Measurements from ENCODE around the gene DPYSL5.

Gene DPYSL5

DNA sequence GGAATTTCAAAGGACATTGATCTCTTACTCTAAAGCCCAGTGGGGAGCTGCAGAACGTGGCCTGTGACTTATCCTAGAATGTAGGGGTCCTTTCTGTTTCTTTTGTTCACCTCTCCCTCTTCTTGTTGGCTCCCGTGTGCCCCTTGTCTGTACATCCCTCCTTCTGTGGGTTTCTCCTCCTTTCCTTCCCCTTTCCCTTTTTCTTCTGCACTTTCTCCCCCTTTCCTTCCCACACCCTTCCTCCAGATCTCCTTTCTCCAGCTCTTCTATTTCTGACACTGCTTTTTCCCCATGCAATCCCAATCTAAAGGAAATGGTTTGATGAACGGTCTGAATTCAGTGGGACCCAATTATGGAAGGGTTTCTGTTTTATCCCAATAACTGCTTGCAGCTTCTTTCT is 87.1 kb downstream of the DPYSL5 start:
- no peak for DNase-seq

DNA sequence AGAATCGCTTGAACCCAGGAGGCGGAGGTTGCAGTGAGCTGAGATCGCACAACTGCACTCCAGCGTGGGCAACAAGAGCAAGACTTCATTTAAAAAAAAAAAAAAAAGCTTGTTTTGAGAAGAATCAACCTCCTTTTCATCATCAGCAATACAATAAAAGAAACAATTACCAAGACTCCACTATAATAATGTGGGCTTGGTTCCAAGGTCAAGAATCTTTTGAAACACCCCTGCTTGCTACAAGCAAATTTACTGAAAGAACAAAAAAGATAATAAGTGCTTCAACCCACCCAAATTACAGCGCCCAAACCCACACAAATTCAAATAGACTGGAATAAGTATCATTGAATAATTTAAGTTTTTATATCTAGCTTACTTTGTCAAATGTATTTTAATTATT is 88.9 kb downstream of the DPYSL5 start:
- DNase-seq: no peak

DNA sequence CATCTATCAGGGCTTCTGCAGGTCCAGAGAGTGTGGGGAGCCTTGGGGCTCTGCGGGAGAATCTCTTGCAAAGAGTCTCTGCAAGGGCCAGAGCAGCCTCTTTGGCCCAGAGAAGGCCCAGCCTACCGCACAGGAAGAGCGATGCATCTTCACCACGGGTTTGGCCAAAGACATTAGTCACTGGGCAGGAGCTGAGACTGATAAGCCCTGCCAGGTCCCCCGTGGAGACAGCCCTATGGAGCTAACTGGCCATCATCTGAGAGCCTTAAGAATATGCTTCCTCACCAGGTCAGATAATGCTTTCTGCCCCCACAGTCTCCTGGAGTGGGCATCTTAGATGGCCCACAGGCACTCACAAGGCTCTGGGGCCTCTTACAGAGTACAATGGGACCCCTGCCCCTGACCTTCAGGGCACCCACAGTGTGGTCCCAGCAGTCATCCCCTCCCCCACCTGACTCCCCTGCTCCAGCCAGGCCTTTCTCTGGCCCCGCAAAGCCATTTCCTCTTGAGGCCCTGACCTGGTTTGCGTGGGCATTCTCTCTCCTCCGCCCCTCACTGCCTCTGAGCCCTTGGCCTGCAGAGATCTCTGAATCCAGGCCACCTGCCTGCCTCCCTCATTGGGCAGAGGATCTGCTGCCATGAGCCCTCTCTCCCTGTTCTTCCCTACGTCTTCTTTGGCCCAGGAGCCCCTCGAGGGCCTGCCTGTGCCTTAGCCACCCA is 90.6 kb downstream of the DPYSL5 start:
- DNase-seq: no peak

DNA sequence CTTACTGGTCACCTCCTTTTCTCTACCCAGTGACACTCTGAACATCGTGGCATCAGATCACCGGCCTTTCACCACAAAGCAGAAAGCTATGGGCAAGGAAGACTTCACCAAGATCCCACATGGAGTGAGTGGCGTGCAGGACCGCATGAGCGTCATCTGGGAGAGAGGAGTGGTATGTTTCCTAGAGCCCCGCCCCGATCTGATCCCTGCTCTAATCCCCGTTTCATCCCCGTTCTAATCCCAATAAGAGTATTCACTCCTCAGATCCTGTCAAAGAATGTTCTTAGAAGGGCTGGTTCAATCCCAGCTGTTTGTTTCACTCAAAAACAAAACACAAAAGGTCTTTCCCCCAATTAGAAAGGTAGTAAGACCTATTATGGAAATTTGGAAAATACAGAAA is 92.1 kb downstream of the DPYSL5 start:
- DNase-seq: no peak

DNA sequence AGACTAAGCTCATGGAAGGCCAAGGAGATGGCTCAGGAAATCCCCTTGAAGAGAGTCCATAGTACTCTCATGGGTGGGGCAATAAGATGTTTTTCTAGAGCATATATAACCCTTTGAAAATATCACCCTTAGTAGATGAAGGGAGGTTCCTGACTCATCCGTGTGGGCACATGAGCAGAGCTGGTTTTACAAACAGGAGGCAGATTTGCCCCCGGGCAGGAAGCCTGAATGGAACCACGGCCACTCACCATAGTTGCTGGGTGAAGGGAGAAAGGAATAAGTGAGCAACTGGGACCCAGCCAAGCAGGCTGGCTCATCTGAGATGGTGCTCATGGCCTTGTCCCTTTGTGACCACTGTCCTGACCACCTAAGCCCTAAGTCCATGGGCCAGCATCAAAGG is 93.6 kb downstream of the DPYSL5 start:
- DNase-seq: no peak

DNA sequence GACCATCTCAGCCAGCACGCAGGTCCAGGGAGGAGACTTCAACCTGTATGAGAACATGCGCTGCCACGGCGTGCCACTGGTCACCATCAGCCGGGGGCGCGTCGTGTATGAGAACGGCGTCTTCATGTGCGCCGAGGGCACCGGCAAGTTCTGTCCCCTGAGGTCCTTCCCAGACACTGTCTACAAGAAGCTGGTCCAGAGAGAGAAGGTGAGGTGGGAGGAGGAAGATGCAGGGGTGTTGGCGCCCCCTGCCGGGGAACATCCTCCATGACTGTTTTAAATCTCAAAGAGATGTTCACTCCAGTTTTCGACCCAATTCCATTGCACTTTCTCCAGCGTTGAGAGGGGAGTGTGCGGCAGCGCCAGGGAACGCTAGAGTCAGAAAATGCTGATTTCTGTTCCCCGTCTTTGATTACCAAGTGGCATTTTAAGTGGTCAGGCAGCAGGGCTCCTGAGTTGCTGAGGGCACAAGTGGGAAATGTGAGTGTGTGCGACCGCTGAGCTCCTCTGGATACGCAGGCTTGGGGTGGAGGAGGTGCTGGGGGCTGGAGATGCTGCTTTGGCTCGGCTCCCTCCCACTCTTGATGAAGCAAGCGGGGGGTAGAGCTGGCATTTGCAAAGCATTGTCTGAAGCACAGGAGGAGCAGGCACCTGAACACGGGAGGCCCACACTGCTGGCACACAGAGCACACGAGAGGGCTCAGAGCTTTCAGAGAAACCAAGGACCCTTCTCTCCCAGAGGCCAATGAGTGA is 94.8 kb downstream of the DPYSL5 start:
- DNase-seq: peak; percentile 14

DNA sequence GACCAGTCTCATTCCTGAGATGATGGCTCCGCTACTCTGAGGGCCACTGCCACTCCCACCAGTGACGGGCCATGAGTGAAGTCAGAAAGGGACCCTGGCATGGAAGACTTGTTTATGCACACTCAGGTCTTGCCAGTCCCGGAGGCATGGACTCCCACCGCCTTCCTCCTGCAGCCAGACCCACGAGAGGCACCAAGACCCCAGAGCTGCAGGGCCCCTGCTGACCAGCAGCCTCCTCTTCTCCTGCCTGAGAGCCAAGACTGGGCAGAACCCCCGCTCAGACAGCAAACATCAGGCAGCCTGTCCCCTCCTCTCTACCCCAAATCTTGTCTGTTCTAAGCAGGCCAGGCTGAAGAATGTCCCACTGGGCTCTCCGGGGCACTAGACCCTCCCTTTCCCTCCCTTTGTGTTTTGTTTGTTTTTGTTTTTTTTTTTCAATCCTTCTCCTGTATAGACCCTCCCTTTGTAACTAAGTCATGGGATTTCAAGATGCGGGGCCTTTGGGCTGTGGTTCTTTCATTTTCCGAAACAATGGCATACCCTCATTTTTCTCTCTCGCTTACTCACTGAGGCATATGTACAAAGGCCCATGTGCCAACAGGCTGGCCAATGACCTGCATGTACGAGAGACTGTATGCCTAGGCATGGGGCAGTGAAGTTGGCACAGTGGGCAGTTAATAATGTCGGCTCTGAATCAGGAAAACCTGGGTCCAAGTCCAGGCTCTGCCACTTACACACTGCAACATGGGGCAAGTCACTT is 98.2 kb downstream of the DPYSL5 start:
- DNase-seq: no peak

DNA sequence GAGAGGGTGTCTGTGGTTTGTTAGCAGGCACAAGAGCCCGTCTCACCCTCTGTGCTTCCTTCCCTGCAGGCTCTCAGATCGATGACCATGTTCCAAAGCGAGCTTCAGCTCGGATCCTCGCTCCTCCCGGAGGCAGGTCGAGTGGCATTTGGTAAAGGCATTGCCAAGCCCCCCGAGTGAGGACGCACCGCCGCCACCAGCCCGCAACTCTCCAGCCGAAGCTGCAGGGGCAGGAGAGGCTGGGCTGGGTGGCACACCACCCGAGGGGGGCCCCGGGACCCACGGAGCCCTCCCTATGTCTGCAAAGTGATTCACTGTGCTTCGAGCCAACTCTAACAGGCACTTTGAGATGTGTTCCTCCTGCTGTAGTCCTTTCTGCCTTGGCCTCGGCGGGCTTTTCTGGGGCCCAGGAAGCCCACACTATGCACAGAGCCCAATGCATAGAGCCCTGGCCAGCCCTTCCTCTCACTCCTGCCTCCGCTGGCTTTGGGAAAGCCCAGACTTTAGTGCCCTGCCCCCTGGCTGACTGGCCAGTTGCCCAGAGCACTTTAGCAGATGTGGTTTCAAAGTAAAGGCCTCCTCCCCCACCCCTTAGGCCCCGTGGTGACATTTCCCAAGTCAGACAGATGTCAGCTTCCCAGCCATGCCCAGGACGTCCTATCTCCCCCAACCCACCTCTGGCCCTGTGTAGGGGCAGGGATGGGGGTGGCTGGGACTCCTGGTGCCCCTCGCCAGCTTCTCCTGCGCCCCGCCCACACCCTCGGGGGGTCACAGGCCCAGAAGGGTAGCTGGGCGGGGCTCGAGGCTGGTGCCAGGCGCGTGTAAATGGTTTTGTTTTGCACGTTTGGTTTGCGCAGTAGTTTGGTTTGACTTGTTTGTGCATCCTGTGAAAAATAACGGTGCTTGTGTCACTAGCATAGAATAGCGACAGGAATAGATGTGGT is 99.2 kb downstream of the DPYSL5 start:
- DNase-seq: no peak

DNA sequence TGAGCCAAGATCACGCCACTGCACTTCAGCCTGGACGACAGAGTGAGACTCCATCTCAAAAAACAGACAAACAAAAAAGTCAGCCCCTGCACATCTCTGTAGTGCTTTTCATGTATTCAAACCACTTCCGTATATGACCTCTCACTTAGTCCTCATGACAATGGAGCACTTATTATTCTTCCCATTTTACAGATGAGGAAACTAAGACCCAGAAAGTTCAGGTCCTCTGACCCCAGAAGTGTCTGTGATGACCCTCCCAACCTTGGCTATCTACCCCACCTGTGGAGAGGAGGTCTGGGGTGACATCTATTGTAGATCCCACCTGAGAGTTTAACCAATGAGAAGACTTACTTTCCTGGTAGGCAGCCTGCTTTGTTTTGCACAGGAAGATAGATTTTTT is 100.9 kb downstream of the DPYSL5 start:
- DNase-seq: no peak

DNA sequence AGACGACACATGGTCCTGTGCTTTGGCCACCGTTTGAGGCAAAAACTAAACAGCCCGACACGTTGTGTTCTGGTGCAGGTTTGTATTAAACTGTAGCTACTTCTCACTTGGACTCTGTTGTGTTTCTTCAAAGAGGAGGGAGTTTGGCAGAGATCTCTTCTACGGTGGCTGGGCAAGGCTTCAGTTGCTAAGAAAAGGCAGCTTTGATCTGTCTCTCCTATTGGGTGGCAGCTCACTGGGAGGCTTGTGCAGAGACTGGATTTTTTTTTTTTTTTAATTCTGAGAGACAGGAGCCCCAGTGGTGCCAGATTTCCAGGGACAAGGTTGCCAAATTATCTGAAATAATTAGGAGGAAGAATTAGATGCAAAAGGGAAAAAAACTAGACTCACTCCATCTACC is 102.3 kb downstream of the DPYSL5 start:
- DNase-seq: no peak

DNA sequence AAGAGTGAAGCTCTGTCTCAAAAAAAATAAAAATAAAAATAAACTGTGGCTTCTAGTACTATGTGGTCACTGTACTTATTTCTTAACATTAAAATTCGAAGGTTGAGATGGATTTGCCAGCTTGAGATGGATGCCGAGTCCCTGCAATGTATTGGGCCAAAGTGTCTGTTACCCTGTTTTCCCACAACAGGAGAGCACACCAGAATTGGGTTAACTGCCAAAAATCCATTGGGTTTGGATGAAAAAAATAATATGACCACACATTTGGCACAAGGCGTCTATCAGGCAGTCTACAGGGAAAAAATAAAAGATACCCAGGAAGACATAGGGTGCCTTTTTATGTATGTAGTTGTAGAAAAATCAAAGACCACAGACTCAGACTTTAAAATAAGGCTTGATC is 103.3 kb downstream of the DPYSL5 start:
- DNase-seq: no peak

DNA sequence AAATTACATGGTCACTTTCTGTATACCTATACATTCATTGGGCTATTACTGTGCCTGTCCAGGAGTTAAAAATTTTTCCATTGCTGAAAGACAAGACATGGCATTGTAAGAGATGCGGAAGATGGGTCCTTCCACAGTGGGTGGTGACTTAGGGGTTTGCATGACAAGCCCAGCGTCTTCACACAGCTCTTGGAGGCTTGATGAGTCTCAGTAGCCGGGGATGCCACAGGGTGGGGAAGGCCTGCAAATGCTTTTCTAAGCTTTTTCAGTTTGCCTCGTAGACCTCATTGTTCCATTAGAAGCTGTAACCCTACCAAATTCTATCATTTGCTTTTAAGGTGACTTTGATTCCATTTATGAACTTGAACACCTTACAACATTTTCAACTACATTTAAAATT is 104.4 kb downstream of the DPYSL5 start:
- DNase-seq: no peak

DNA sequence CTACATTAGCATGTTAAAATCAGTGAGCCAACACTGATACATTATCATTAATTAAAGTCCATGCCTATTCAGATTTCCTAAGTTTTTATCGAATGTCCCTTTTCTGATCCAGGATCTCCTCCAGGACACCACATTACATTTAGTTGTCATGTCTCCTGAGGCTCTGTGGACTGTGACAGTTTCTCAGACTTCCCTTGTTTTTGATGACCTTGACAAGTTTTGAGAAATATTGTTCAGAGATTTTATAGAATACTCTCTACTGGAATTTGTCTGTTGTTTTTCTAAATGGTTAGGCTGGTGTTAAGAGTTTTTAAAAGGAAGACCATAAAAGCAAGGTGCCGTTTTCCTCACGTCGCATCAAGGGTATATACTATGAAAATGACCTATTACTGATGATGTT is 106.2 kb downstream of the DPYSL5 start:
- DNase-seq: no peak

DNA sequence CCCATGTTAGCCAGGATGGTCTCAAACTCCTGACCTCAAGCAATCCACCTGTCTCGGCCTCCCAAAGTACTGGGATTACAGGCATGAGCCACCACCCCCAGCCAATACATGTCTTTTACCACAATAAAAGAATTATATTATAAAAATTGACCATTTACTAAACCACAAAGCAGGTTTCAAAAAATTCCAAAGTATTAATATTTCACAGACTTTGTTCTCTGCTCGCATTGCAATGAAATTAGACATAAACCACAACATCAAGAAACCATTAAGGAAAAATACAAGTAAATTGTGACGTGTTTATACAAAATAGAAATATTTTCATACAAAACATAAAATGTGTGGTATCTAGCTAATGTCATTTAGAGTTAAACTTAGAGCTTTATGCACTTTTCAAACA is 109.1 kb downstream of the DPYSL5 start:
- no peak for DNase-seq

DNA sequence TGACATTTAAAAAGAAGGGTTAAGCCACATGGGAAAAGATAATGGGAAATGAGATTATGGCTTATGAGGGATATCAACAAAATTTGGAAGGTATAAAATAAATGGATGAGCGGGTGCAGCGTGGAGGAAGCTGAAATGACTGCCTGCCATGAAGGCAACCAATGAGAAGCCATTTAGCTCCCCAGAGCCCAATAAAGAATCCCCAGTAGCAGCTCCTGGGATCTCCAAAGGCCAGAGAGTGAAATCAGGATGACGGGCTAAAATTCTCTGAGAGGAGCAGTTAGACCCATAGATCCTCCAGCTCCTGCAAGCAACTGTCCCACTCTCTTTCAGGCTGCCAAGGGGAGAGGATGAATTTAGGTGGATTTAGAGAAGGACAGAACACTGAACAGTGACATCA is 109.6 kb downstream of the DPYSL5 start:
- no peak for DNase-seq

DNA sequence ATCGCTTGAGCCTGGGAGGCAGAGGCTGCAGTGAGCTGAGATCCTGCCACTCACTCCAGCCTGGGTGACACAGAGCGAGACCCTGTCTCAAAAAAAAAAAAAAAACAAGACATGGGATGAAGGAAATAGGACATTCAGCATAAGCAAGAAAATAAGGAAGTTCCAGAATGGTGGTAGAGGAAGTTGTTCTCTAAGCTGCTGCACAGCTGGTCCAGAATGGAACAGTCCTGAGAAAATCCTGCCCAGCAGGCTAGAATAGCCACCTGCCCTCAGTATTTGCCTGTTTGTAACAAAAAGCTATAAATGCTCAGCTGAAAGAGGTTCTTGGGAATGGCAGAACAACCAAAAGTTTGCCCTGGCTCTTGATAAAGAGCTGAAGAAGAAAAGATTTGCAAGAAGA is 111.4 kb downstream of the DPYSL5 start:
- no peak for DNase-seq

DNA sequence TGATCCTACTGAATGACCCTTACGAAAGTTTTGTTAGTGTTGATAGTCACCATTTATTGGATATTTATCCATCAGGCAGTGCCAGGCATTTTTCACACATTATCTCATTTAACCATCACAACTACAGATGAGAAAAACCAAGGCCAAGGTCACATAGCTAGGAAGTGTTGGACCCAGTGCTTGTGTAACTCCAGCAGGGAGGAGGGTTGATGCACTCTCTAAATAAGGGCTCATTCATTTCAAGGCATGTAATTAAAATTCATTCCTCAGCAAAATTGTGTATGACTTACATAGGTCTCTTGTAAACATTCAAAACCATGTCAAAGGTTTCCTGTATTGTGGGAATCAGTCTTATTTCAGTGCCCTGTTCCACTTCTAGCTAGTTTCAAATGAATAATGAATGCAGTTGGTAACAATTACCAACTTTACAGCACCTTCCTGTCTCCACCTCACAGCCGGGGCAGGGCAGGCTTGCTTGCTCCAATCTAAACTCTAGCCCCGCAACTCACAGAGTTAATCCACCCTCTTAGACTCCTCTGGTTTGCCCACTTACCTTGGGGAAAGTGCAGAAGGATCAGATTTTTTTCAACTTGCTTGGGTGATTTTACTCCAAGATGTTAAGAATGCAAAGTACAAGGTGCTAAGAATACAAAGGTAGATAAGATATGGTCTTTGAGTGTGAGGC is 116.7 kb downstream of the DPYSL5 start:
- no peak for DNase-seq

DNA sequence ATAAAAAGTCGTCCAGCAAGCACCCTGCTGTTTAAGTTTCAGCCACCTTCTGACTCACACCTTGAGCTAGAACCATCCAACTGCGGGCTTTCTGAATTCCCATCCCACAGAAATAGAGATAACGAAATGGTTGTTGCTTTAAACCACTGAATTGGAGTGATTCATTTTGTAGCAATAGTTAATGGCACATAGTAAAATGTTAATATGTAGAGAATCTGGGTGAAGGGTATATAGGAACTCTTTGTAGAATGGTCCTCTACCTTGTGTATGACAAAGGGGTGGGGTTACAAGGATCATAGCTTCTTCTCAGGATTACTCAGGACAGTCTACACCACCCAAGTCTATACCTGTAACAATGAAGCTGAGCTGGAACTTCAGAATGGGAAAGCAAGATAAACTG is 120.1 kb downstream of the DPYSL5 start:
- no peak for DNase-seq

DNA sequence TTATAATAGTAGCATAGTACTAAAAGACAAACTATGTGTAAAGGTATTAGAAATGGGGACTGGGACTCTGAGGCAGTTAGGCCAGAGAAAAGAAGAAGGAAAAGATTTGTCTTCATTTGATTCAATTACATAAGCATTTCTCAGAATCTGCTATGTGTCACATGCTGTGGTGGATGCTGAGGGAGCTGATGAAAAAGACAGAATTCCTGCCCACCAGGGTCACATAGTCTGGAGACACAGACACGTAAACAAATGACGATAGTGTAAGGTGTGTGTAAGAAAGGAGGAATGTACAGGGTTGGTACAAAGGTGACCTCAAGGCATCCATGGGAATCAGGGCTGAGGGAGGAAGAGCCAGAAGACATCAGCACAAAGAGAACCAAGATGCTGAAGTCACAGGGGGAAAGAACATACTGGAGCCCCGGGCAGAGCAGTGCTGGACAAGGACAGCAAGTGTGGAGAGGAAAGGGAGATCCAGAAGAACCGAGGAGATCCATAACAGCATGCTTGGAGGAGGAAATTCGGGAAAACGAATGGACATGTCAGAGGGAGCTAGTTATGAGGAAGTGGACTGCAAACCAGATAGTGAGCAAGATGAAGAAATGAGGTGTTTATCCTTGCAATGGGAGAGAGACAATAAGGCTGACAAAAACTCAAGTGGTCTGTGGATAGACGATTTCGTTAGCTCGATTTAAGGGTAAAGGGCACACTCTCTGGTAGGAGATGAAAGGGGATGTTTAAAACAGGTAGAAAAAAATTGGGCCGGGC is 121.3 kb downstream of the DPYSL5 start:
- no peak for DNase-seq

DNA sequence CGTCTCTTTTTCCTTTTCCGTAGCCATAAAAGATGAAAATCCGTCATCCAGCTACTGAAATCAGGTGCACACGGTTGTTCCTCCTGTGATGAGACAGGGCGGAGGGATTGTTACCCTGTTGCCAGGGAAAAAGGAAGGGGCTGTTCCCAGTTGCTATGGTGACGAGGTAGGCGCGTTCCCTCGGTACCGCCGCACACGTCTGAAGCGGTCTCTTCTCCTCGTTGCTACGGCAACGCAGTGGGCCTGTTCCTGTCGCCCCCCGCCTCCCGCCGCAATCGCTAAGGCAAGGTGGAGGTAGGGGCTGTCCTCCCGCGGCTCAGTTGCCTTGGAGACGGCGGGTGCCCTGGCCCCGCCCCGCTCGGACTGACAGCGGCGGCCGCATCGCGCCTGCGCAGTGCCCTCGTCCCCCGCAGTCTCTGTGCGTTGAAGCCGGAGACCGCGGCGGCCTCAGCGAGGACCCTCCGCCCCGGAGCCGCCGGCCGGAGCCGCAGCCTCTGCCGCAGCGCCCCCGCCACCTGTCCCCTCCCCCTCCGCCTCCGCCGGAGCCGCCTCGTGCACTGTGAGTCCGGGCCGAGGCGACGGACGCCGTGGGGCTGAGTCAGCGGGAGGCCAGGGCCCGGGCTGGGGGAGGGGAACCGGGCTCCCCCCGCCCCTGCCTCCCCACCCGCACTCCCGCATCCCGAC is 122.5 kb downstream of the DPYSL5 start, which contains the start of gene MAPRE3:
Gene MAPRE3, plus strand, starts transcription at position 394 of the 684 bp plus-strand sequence. CDS start 51,582 bp downstream, outside the sequence.
- DNase-seq: peak; percentile 60

Data from NCI-H510A (cell line).